Coronary artery (tissue), 2 donors: ENCODE data around the gene STK24.

Experiments used
- DNase-seq: peaks from one replicate; pipeline ENCODE4 v3.0.0-alpha.2; 2017; ENCODE audit warnings: low spot score
- H3K27ac ChIP-seq, 2 donors: fragments of 200-600 bp; sonication (generic); one replicate each; pipeline ENCODE4 v1.5.1; 2016 to 2019
- H3K4me3 ChIP-seq: fragments of 200-600 bp; sonication (generic); 2 replicates; pipeline ENCODE4 v1.5.1; 2016; ENCODE audit warnings: mild to moderate bottlenecking, moderate library complexity
- CTCF ChIP-seq: fragments of 200-600 bp; sonication (generic); IDR thresholded peaks from one replicate; pipeline ENCODE4 v1.5.1; 2019; ENCODE audit warnings: antibody characterized with exemption

STK24 gene

GRCh38 chr13:98403076-98403475 is 173.8 kb downstream of the STK24 start:
- Histone ChIP-seq H3K27ac (no peak overlapping the region), H3K4me3 (no peak overlapping the region)
- DNase-seq: no peak
- TF ChIP-seq CTCF: no peak

DNA sequence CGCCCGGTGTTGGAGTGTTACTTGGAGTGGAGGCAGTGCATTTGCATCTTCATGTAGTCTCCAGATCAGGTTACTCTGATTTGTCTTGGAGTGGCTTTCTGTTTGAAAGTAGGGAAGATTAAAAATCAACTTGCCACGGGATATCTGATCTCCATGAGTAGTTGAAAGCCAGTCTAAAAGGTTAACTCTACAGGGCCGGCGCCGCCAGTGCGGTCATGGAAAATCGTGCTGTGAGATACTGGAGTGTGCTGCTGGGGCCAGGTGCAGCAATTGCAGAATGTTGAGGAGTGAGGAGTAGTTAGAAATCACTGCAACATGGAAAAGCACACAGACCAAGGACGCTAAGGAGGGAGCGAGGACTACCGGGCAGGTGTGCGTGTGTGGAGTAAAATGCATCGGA is 175.0 kb downstream of the STK24 start:
- H3K4me3 ChIP-seq: no peak overlapping the region

GRCh38 chr13:98399756-98400155 is 177.2 kb downstream of the STK24 start:
- Histone ChIP-seq H3K4me3 (no peak overlapping the region), H3K27ac (no peak overlapping the region)
- DNase-seq: no peak
- no peak for TF ChIP-seq CTCF

More for the DNA sequence above, 175.0 kb downstream of the STK24 start:
- no peak for DNase-seq
- TF ChIP-seq CTCF: no peak
- no peak overlapping the region for H3K27ac ChIP-seq

- DNase-seq: no peak
- Histone ChIP-seq H3K4me3 (no peak overlapping the region), H3K27ac (no peak overlapping the region)
- no peak for TF ChIP-seq CTCF
Observed at GRCh38 chr13:98398581-98398980, 178.3 kb downstream of the STK24 start.

- no peak overlapping the region for H3K4me3 ChIP-seq
- no peak overlapping the region for H3K27ac ChIP-seq
- DNase-seq: no peak
- no peak for TF ChIP-seq CTCF
Observed at GRCh38 chr13:98397861-98398260, 179.0 kb downstream of the STK24 start.

- TF ChIP-seq CTCF: no peak
- DNase-seq: no peak
- Histone ChIP-seq H3K27ac (no peak overlapping the region), H3K4me3 (no peak overlapping the region)
Observed at GRCh38 chr13:98397221-98397620, 179.7 kb downstream of the STK24 start.

DNA sequence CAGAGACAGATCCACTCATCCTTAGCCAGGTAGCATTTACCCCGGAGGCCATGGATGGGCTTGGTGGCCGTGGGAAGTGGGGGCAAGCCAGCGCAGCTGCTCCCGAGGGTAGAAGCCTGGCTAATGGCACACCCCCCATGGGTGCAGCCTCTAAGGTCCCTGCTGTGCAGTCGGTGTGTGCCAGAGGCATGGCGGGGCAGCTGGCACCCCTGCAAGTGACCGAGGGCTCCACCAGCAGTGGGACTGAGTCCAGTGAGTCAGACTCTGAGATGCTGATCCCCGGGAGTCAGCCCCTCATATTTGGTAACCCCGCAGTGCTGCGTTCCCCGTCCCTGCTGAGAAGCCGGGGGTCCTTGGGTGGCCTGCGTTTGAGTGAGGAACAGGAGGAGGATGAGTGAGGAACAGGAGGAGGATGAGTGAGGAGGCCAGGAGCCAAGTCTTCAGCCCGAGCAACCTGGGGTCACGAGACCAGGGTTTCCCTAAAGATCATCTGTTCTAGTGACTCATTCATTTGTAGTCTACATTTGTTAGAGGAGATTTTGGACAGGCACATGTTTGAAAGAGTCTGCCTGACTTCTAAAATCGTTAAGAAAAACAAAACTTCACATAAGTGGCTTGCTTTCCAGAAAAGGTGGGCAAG is 180.7 kb downstream of the STK24 start:
- H3K4me3 ChIP-seq: no peak overlapping the region
- H3K27ac ChIP-seq: no peak overlapping the region
- no peak for TF ChIP-seq CTCF
- DNase-seq: no peak
